ENCODE measurements around the gene MEI4. TPM values are rescaled to one million over a fixed set of nuclear protein-coding genes. Genes with fewer than 3 reads are reported as not detected.

Gene MEI4
- total and polyA plus RNA-seq, 4 donors, result not detected

- Histone ChIP-seq H3K36me3 (ENCODE audit: control insufficient read depth in 4 of 4, insufficient read depth in 4 of 4, low read length in 4 of 4) (no peaks in the 10 kb centered on the region), H3K9me3 (ENCODE audit: control insufficient read depth in 4 of 4, insufficient read depth in 3 of 4, low read length in 3 of 4) (no peaks in the 10 kb centered on the region), H3K4me3 (no peak overlapping the region), H3K27me3 (ENCODE audit: control insufficient read depth in 3 of 3, insufficient read depth in 3 of 3, low read length in 2 of 3) (no peaks in the 10 kb centered on the region), H3K9ac (ENCODE audit: insufficient read depth in 1 of 2, low read length in 2 of 2) (no peak overlapping the region), H3K4me1 (ENCODE audit: control insufficient read depth in 5 of 5, insufficient read depth in 5 of 5, low read length in 5 of 5) (no peaks in the 10 kb centered on the region), H3K27ac (ENCODE audit: low read depth in 1 of 2, low read length in 1 of 2) (no peak overlapping the region)
- ATAC-seq (ENCODE audit: insufficient read depth, low FRiP score), result no peak
- WGBS, 2 donors, result 74 to 85% methylated on average over 4 of the region's 4 CpGs
- no peak for DNase-seq
- TF ChIP-seq, protein P1, sequence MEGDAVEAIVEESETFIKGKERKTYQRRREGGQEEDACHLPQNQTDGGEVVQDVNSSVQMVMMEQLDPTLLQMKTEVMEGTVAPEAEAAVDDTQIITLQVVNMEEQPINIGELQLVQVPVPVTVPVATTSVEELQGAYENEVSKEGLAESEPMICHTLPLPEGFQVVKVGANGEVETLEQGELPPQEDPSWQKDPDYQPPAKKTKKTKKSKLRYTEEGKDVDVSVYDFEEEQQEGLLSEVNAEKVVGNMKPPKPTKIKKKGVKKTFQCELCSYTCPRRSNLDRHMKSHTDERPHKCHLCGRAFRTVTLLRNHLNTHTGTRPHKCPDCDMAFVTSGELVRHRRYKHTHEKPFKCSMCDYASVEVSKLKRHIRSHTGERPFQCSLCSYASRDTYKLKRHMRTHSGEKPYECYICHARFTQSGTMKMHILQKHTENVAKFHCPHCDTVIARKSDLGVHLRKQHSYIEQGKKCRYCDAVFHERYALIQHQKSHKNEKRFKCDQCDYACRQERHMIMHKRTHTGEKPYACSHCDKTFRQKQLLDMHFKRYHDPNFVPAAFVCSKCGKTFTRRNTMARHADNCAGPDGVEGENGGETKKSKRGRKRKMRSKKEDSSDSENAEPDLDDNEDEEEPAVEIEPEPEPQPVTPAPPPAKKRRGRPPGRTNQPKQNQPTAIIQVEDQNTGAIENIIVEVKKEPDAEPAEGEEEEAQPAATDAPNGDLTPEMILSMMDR (IDR thresholded peaks at IDR 0.05; ENCODE audit: control extremely low read depth, extremely low read depth), result no peak
Measured at GRCh38 chr6:77666846-77667245, 14.0 kb downstream of the MEI4 start.

DNA sequence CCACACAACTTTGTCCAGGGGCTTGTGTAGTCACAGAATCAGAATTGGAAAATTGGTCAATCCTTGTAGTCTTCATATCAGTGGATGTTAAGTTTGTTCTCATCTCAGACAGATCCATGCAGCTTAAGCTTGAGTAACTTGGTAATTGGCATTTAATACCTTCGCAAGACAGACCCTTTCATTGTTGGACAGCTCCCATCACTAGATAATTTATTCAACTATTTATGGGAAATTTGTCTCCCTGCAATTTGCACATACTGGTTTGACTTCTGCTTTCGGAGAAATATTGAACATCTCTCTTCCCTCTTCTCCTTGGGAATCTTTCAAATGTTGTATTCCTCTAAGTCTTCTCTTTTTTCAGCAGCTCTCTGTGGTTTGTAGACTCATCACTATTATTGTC is 17.1 kb downstream of the MEI4 start:
- TF ChIP-seq, protein P1 (IDR thresholded peaks at IDR 0.05; ENCODE audit: control extremely low read depth, extremely low read depth), result no peak
- Histone ChIP-seq H3K4me1 (ENCODE audit: control insufficient read depth in 5 of 5, insufficient read depth in 5 of 5, low read length in 5 of 5) (no peaks in the 10 kb centered on the region), H3K9me3 (ENCODE audit: control insufficient read depth in 4 of 4, insufficient read depth in 3 of 4, low read length in 3 of 4) (no peaks in the 10 kb centered on the region), H3K9ac (ENCODE audit: insufficient read depth in 1 of 2, low read length in 2 of 2) (no peak overlapping the region), H3K4me3 (no peak overlapping the region), H3K27me3 (ENCODE audit: control insufficient read depth in 3 of 3, insufficient read depth in 3 of 3, low read length in 2 of 3) (no peaks in the 10 kb centered on the region), H3K27ac (ENCODE audit: low read depth in 1 of 2, low read length in 1 of 2) (no peak overlapping the region), H3K36me3 (ENCODE audit: control insufficient read depth in 4 of 4, insufficient read depth in 4 of 4, low read length in 4 of 4) (no peaks in the 10 kb centered on the region)
- DNase-seq (no peak), ATAC-seq (ENCODE audit: insufficient read depth, low FRiP score) (no peak)
- 92 to 93% methylated on average over 2 of the region's 2 CpGs for WGBS, 2 donors

DNA sequence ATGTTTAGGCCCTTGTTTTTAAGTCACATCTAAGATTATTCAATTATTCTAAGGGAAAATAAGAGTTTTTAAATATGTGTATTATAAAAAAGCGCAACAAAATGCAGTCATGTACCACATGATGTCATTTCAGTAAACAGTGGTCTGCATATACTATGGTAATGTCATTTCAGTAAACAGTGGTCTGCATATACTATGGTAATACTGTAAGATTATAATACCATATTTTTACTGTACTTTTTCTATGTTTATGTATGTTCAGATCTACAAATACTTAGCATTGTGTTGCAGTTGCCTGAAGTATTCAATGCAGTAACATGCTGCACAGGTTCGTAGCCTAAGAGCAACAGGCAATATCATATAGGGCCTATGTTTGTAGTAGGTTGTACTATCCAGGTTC is 21.4 kb downstream of the MEI4 start:
- WGBS, 2 donors, result 85 to 91% methylated on average over 2 of the region's 2 CpGs
- no peaks in the 10 kb centered on the region for H3K27me3 ChIP-seq (ENCODE audit: control insufficient read depth in 3 of 3, insufficient read depth in 3 of 3, low read length in 2 of 3)

DNA sequence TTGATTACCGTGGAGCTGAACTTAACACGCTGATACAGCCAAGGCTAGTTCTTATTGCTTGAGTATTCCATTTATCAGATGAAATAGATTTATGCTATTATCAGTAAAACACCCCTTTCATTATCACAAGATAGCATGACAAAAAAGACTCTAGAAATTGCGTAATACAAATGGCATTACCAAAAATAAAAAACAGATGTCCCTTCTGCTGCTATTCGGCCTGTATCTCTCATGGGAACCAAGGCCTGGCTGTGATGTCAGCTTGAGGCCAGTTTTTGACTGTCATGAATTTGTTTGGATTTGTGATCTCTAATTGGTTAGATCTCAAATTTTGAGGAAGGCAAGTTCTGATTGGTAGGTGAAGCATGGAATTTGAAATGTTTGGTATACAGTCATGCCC is 25.2 kb downstream of the MEI4 start:
- H3K36me3 ChIP-seq (ENCODE audit: control insufficient read depth in 4 of 4, insufficient read depth in 4 of 4, low read length in 4 of 4), result no peaks in the 10 kb centered on the region
- H3K9ac ChIP-seq (ENCODE audit: insufficient read depth in 1 of 2, low read length in 2 of 2), result no peak overlapping the region
- TF ChIP-seq, protein P1 (IDR thresholded peaks at IDR 0.05; ENCODE audit: control extremely low read depth, extremely low read depth), result no peak
- H3K27ac ChIP-seq (ENCODE audit: low read depth in 1 of 2, low read length in 1 of 2), result no peak overlapping the region
- ATAC-seq (ENCODE audit: insufficient read depth, low FRiP score) (no peak), DNase-seq (no peak)
- no peaks in the 10 kb centered on the region for H3K9me3 ChIP-seq (ENCODE audit: control insufficient read depth in 4 of 4, insufficient read depth in 3 of 4, low read length in 3 of 4)
- H3K4me1 ChIP-seq (ENCODE audit: control insufficient read depth in 5 of 5, insufficient read depth in 5 of 5, low read length in 5 of 5), result no peaks in the 10 kb centered on the region
- H3K4me3 ChIP-seq, result no peak overlapping the region
- WGBS, 2 donors, result 79 to 80% methylated on average over 4 of the region's 4 CpGs
- H3K27me3 ChIP-seq (ENCODE audit: control insufficient read depth in 3 of 3, insufficient read depth in 3 of 3, low read length in 2 of 3), result no peaks in the 10 kb centered on the region

More for the DNA sequence above, 21.4 kb downstream of the MEI4 start:
- Histone ChIP-seq H3K4me1 (ENCODE audit: control insufficient read depth in 5 of 5, insufficient read depth in 5 of 5, low read length in 5 of 5) (no peaks in the 10 kb centered on the region), H3K36me3 (ENCODE audit: control insufficient read depth in 4 of 4, insufficient read depth in 4 of 4, low read length in 4 of 4) (no peaks in the 10 kb centered on the region), H3K27ac (ENCODE audit: low read depth in 1 of 2, low read length in 1 of 2) (no peak overlapping the region), H3K9ac (ENCODE audit: insufficient read depth in 1 of 2, low read length in 2 of 2) (no peak overlapping the region), H3K9me3 (ENCODE audit: control insufficient read depth in 4 of 4, insufficient read depth in 3 of 4, low read length in 3 of 4) (no peaks in the 10 kb centered on the region), H3K4me3 (no peak overlapping the region)
- TF ChIP-seq, protein P1 (IDR thresholded peaks at IDR 0.05; ENCODE audit: control extremely low read depth, extremely low read depth), result no peak
- DNase-seq, result no peak
- no peak for ATAC-seq (ENCODE audit: insufficient read depth, low FRiP score)

Measured in lung (tissue), 12 donors.